Esophagus squamous epithelium (tissue), 5 donors: ENCODE measurements around the gene OGFR. TPM values are rescaled to one million over a fixed set of nuclear protein-coding genes. Genes with fewer than 3 reads are reported as not detected.

Experiments used
- DNase-seq: peaks from one replicate; lab custom pipeline; 2025; lab: John Stamatoyannopoulos, UW
- H3K27ac ChIP-seq, 4 donors: fragments of 200-600 bp; sonication (generic); one replicate each; pipeline ENCODE4 v1.5.1; 2016 to 2019; ENCODE audit warnings: mild to moderate bottlenecking in 1 of 4
- H3K27me3 ChIP-seq, 4 donors: fragments of 200-600 bp; sonication (generic); 1 replicate in 3 of 4; 2 replicates in 1 of 4; pipeline versions ENCODE4 v1.5.1 to v1.6.0; 2017 to 2021; ENCODE audit warnings: antibody characterized with exemption in 1 of 4
- H3K36me3 ChIP-seq, 3 donors: fragments of 200-600 bp; sonication (generic); one replicate each; pipeline ENCODE4 v1.5.1; 2016 to 2019
- H3K4me1 ChIP-seq, 3 donors: fragments of 200-600 bp; sonication (generic); one replicate each; pipeline ENCODE4 v1.5.1; 2017 to 2019
- H3K4me3 ChIP-seq, 4 donors: fragments of 200-600 bp; sonication (generic); 1 replicate in 3 of 4; 2 replicates in 1 of 4; pipeline ENCODE4 v1.5.1; 2016 to 2019; ENCODE audit warnings: mild to moderate bottlenecking in 2 of 4, moderate library complexity in 1 of 4
- H3K9me3 ChIP-seq, 3 donors: fragments of 200-600 bp; sonication (generic); one replicate each; pipeline ENCODE4 v1.5.1; 2016 to 2019
- POLR2A ChIP-seq, 4 donors: fragments of 450-650 bp; IDR thresholded peaks; one replicate each; pipeline ENCODE4 v1.6.1; 2017; ENCODE audit warnings: antibody characterized with exemption in 4 of 4, mild to moderate bottlenecking in 4 of 4, moderate library complexity in 3 of 4
- WGBS, 2 donors: methylation state at CpG; one replicate each; pipeline ENCODE4 v1.1.5; 2018; 5-methylcytosine and 5-hydroxymethylcytosine counted together
- intact Hi-C: fragments of 100-400 bp; cut with DNase I; formaldehyde crosslinking; loops from one replicate; pipeline ENCODE4 v1.15.0; 2022
- total RNA-seq, 4 donors: library from RNA; depleted of rRNA; stranded (reverse); fragments of >200 nt; gene quantifications; one replicate each; pipeline ENCODE4 v1.1.0, GENCODE V29; 2016
- TF ChIP-seq, protein P1 (sequence below), 6 experiments: fragments of 450-650 bp in 4 of 6; fragments of 200-600 bp in 2 of 6; sonication (generic) in 2 of 6; IDR thresholded peaks; one replicate each; pipeline ENCODE4 v1.5.1; 2016 to 2019; ENCODE audit warnings: antibody characterized with exemption in 6 of 6, mild to moderate bottlenecking in 4 of 6, moderate library complexity in 4 of 6
- donor health status: DM: yes; HTN: yes; CAD: no.

Gene OGFR
- total RNA-seq, 4 donors from 2014 or later: 19.1 to 41.4 (median 27.3) TPM

DNA sequence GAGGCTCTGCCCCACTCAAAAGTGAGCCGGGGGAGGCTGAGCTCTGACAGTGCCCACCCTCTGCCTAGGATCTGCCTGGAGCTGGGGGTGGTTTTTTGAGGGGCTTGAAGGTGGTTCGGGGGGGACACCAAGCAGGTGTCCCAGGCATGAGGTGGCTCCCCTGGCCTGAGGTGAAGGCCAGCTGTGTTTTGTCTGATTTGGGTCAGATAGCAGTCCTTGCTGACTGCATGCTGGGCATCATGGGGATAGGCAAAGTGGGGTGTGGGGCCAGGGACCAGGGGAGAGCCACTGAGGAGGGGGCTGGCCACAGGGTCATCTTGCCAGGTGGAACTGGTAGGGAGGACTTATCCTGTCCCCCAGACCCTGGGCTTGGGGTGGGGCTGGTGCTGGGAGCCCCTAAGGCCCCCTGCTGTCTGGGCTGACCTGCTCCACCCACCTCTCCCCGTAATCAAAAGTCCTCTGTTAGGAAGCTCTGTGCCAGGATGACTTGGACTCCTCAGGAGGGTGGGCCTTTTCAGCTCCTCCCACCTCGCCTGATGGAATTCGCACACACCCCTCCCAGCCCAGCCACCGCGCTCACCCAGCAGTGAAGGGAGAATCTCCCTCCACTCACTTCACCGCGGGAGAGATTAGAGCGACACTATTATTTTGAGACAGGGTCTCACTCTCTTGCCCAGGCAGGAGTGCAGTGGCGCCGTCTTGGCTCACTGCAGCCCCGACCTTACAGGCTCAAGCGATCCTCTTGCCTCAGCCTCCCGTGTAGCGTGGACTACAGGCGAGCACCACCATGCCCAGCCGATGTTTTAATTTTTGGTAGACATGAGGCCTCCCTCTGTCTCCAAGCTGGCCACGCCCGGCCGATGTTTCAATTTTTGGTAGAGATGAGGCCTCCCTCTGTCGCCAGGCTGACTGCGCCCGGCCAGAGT, 10.7 kb downstream of the OGFR start:
- WGBS, 2 donors: 28 to 37% methylated on average over 11 to 14 of the region's 24 CpGs
- TF ChIP-seq, protein P1, sequence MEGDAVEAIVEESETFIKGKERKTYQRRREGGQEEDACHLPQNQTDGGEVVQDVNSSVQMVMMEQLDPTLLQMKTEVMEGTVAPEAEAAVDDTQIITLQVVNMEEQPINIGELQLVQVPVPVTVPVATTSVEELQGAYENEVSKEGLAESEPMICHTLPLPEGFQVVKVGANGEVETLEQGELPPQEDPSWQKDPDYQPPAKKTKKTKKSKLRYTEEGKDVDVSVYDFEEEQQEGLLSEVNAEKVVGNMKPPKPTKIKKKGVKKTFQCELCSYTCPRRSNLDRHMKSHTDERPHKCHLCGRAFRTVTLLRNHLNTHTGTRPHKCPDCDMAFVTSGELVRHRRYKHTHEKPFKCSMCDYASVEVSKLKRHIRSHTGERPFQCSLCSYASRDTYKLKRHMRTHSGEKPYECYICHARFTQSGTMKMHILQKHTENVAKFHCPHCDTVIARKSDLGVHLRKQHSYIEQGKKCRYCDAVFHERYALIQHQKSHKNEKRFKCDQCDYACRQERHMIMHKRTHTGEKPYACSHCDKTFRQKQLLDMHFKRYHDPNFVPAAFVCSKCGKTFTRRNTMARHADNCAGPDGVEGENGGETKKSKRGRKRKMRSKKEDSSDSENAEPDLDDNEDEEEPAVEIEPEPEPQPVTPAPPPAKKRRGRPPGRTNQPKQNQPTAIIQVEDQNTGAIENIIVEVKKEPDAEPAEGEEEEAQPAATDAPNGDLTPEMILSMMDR (IDR thresholded peaks at IDR 0.05): no peak
- no peak for TF ChIP-seq POLR2A (IDR thresholded peaks at IDR 0.05)
- H3K9me3 ChIP-seq: no peaks in the 10 kb centered on the region
- H3K4me3 ChIP-seq: peak overlapping the region in 1 of 4 donors; percentile 57
- H3K27ac ChIP-seq: no peak overlapping the region
- H3K4me1 ChIP-seq: peaks cover 36 to 59% (median 47%) of the 10 kb centered on the region in 3 donors
- peaks cover 26 to 39% (median 32%) of the 10 kb centered on the region in 3 donors for H3K36me3 ChIP-seq
- H3K27me3 ChIP-seq: peaks cover 10 to 64% (median 26%) of the 10 kb centered on the region in 4 donors
- DNase-seq: no peak
- intact Hi-C loops: no loop called here

DNA sequence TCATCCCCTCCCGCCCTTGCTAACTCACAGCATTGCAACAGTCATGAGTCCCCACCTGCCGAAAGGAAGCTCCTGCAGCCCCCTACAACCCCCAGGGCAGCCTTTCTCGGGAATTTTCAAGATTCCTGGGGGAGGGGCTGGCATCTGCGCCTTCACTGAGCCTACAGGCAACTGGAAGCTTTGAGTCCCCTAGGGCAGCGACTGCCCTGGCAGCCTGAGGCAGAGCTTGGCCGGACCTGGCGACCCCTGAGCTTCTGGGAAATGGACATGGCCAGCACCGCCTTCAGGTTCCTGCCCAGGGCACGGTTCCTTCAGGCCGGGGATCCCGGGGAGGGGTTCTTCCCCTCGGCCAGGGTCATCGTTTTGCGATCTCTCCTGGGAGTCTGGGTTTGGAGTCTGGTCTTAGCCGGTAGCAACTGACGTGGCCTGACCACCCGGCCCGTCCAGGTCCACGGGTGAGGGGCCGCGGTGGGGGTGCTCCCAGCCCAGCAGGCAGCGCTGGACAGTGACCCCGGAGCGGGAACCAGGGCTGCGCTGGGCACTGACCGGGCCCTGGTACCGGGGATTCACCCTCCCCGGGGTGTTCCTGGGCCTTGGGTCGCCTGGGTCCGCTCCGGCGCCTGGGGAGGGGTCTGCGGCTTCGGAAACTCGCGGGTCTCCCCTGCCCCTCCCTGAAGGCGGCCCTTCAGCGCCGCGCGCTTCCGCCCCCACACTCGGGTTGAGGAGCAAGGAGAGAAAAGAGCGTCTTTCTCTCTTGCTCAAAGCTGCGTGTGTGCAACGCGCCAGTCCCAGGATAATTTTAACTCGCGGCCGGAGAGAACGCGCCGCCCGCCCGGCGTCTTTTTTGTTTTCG, 11.6 kb downstream of the OGFR start:
- TF ChIP-seq POLR2A (IDR thresholded peaks at IDR 0.05): no peak
- TF ChIP-seq, protein P1 (IDR thresholded peaks at IDR 0.05): no peak
- no peak for DNase-seq
- peak overlapping the region; percentile 6 to 57 (median 30) for H3K4me3 ChIP-seq
- H3K27me3 ChIP-seq: peaks cover 10 to 73% (median 26%) of the 10 kb centered on the region in 4 donors
- H3K36me3 ChIP-seq: peaks cover 16 to 29% (median 23%) of the 10 kb centered on the region in 3 donors
- peak overlapping the region in 1 of 4 donors; percentile 6 for H3K27ac ChIP-seq
- 0 to 33% methylated on average over 1 to 10 of the region's 57 CpGs for WGBS, 2 donors
- no peaks in the 10 kb centered on the region for H3K9me3 ChIP-seq
- intact Hi-C loops: no loop called here
- H3K4me1 ChIP-seq: peaks cover 36 to 62% (median 48%) of the 10 kb centered on the region in 3 donors

DNA sequence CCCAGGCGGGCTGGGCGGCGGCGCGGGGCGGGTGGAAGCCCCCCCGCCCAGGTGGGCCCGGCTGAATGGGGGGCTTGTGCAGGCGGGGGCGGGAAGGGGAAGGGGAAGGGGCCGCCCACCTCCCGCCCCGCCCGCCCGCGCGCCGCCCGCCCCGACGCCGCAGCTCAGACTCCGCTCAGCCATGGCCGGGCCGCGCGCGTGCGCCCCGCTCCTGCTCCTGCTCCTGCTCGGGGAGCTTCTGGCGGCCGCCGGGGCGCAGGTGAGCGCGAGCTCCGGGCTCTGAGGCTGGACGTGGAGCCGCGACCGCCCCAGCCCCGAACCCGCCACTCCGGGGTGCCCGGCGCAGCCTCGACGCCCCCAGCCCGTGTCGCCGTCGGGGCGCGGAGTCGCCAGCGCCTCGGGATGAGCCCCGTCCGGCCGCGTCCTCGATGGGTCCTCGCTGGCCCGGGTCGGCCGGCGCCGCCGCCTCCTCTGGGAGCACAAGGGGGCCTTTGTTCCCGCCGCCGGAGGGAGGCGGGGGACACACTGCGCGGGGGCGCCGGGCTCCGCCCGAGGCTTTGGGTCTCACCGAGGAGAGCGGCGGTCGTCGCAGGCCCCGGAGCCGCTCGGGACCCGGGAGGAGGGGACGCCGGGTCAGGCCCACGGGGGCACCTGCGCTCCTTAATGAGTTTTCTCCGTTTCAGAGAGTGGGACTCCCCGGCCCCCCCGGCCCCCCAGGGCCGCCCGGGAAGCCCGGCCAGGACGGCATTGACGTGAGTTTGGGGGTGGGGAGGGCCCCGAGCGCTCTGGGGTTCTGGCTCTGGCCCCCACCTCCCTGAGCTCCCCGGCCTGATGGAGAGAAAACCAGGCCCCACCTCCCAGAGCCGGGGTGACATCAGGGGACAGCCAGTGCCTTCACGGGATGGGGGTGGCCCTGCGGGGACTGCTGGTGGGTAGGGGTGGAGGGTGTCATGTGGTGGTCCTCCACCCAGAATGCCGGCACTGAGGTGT, 12.5 kb downstream of the OGFR start, which contains the start of gene COL9A3:
Gene COL9A3, plus strand, starts transcription at position 167 of the 990 bp plus-strand sequence. Its CDS starts 15 bp downstream, at position 182.
- peak within 1 kb of the TSS; percentile 6 to 57 (median 30) for H3K4me3 ChIP-seq
- H3K9me3 ChIP-seq: no peaks in the 10 kb centered on the region
- peaks cover 7 to 20% (median 14%) of the 10 kb centered on the region in 3 donors for H3K36me3 ChIP-seq
- peaks cover 36 to 62% (median 48%) of the 10 kb centered on the region in 3 donors for H3K4me1 ChIP-seq
- intact Hi-C loops: no loop called here
- 60% methylated on average over 1 of the region's 108 CpGs; no CpG with 5 or more reads in 1 of the 2 donors for WGBS, 2 donors
- H3K27me3 ChIP-seq: peaks cover 10 to 74% (median 26%) of the 10 kb centered on the region in 4 donors
- DNase-seq: no peak
- TF ChIP-seq POLR2A (IDR thresholded peaks at IDR 0.05): no peak
- TF ChIP-seq, protein P1 (IDR thresholded peaks at IDR 0.05): no peak
- H3K27ac ChIP-seq: peak within 1 kb of the TSS in 2 of 4 donors; percentile 13 to 14

DNA sequence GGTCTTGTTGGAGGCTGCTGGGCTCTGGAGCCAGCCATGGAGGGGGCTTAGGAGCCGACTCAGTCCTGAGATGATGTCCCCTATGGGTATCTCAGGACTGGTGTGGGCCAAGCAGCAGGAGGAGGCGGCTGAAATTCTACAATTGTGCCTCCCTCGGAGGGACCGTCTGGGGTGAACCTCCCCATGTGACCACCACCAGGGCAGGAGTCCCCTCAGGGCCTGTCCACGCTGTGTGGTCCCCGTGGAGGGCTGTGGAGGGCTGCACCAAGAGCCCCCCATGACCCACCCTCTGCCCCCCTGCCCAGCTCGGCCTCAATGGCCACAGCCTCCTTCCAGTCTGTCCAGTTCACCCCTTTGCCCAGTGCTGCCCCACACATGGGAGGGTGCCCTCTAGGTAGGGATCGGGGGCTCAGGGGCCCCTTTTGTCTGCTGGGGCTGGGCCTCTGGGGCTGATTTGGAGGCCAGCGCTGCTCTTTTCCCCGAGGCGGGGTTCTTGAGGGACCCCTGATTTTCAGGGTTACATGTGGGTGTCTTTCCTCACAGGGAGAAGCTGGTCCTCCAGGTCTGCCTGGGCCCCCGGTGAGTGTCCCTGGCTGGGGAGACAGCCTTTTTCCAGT, 13.4 kb downstream of the OGFR start:
- intact Hi-C loops: no loop called here
- TF ChIP-seq POLR2A (IDR thresholded peaks at IDR 0.05): no peak
- TF ChIP-seq, protein P1 (IDR thresholded peaks at IDR 0.05): no peak
- H3K27ac ChIP-seq: peak overlapping the region in 1 of 4 donors; percentile 14
- peaks cover 0 to 11% (median 8%) of the 10 kb centered on the region in 3 donors for H3K36me3 ChIP-seq
- peaks cover 10 to 74% (median 26%) of the 10 kb centered on the region in 4 donors for H3K27me3 ChIP-seq
- no peaks in the 10 kb centered on the region for H3K9me3 ChIP-seq
- peak overlapping the region in 2 of 4 donors; percentile 6 to 57 for H3K4me3 ChIP-seq
- peaks cover 36 to 62% (median 48%) of the 10 kb centered on the region in 3 donors for H3K4me1 ChIP-seq
- DNase-seq: no peak
- 20 to 73% methylated on average over 2 to 4 of the region's 12 CpGs for WGBS, 2 donors
